Measurements from ENCODE around the gene COL25A1.

GRCh38 chr4:109166126-109166525, 136.3 kb downstream of the COL25A1 start:
- TF ChIP-seq POLR2A (IDR thresholded peaks at IDR 0.05; ENCODE audit: low read depth, low read length) (no peak), TAF1 (IDR thresholded peaks at IDR 0.05; ENCODE audit: borderline replicate concordance, low read depth, low read length) (no peak)

All from GM12892 (cell line).